CD4-positive, alpha-beta T cell treated with Interleukin-6 for 4 hours (primary cell): ENCODE results near the gene GNA14.

Source experiments
- DNase-seq: peaks from one replicate; pipeline ENCODE4 v3.0.0-alpha.2; 2020; ENCODE audit warnings: mixed read lengths

The GNA14 gene

GRCh38 chr9:77384406-77384805 lies 263.7 kb downstream of the GNA14 start:
- no peak for DNase-seq

DNA sequence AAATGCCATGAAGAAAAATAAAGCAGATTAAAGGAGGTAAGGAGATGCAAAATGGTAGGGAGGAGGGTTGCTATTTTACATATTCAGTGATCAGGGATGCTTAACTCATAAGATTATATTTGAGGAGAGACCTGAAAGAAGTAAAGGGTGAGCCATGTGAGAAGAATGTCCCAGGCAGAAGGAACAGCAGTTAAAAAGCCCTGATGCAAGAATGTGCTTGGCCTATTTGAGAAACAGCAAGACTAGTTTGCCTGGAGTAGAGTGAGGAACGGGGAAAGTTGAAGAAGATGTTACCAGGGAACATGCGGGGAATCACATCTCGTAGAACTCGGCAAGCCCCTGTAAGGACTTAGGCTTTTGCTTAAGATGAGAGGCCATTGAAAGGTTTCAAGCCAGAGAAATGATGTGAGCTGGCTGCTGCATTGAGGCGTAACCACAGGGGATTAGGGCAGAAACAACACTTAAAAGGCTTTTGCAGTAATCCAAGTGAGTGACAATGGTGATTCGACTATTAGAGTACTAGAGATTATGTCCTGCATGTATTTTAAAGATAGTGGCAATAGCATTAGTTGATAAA lies 272.1 kb downstream of the GNA14 start:
- no peak for DNase-seq

DNA sequence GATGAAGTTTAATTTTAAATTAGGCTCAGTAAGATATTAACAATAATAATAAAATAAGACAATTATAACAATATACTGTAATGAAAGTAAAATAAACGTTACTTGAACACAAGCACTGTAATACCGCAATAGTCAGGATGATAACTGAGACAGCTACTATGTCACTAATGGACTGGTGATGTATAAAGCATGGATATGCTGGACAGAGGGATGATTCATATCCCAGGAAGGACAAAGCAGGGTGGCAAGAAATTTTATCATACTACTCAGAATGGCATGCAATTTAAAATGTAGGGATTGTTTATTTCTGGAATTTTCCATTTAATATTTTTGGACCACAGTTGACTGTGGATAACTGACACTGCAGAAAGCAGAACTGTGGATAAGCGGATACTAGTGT lies 273.9 kb downstream of the GNA14 start:
- no peak for DNase-seq
